ENCODE measurements around the gene AMN1.
A peak's percentile ranks its signal among the peaks of the same experiment; 100 is the strongest.
"Not testable (repeated sequence)": the region's sequence is repeated elsewhere in the genome, so short reads cannot be mapped to it uniquely, and the experiment has no call there.

AMN1 gene

GRCh38 chr12:31672521-31672920 is 56.3 kb downstream of the AMN1 start:
- DNase-seq = no peak

- DNase-seq = not testable (repeated sequence)
Observed at GRCh38 chr12:31669582-31669981, 59.2 kb downstream of the AMN1 start.

DNA sequence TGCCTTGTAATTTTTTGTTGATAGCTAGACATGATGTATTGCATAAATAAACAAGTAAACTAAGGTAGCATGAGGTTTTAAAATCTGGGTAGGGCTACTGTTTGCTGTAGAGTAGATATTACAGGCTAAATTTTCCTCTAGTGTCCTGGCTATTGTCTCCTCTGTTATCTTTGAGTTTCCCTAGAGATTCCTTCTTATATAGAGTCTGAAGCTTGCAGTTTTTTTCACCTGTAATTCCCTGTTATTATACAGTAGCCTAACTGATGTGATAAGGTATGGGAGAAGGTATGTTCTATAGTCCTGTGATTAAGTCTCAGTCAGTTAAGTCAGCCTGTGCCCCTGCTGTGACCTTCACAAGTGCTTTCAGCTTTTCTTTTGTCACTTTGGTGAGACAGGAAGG is 59.8 kb downstream of the AMN1 start:
- DNase-seq = no peak

DNA sequence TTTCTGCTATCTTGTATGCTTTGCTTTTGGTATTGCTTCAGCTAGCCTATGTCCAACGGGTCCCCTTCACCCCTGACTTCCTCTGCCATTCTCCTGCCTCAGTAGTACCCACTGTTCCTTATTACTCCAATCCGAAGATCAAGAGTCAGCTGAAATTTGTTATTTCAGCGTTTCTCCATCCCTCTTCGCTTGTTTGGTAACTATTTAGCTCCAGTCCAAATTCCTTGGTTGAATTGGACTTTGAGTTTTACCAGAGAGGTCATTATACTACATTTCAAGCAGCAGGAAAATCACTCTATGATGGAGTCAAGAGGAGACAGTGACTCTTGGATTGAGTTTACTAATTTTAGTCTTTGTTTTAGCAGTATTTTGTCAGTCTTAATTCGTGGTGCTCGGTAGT is 64.8 kb downstream of the AMN1 start:
- no peak for DNase-seq

DNA sequence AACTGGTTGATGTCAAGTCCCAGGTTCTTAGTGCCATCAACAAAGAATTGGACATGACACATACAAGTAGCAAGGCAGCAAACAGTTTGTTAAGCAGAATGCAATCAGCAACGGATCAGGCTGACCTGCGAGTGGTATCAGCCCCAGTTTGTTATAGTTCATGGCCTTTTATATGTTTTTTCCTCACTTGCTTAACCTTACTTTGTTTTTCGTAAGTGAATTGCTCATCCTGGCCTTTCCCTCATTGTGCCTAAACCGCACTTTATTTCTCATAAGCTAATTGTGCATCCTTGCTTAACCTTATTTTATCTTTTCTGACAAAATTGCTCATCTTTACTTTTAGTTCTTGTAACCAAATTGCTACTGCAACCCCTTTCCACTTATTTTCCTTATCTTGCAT is 65.2 kb downstream of the AMN1 start:
- peak; percentile 35 to 74 (median 44) for DNase-seq

- DNase-seq = no peak
Observed at GRCh38 chr12:31662176-31662849, 66.5 kb downstream of the AMN1 start.

- DNase-seq = peak; percentile 89 to 93 (median 91)
Observed at GRCh38 chr12:31659087-31659942, 69.5 kb downstream of the AMN1 start, which contains the start of gene ETFBKMT. Gene ETFBKMT (plus strand): TSS chr12:31659688. CDS start chr12:31661954, 2,266 bp downstream.

GRCh38 chr12:31658471-31659086 is 70.2 kb downstream of the AMN1 start:
- no peak for DNase-seq

GRCh38 chr12:31655792-31656191 is 73.0 kb downstream of the AMN1 start:
- no peak for DNase-seq

DNA sequence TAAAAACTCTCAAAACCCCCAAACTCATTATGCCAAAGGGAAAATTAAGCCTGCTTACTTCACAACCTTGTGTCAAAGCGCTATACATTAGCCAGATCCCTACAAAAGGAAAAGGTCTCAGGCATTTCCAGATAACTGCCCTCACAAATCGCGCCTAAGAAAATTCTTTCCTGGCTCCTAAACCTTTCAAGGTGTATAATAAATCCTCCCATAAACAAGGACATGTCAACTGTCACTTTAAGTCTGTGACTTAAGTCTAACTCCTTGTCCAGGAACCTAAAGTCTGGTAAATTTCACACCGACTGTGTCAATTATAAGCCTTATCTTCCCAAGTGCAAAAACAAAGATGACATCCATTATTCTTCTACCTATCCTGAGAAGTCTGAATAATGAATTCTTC is 73.6 kb downstream of the AMN1 start:
- DNase-seq = no peak

DNA sequence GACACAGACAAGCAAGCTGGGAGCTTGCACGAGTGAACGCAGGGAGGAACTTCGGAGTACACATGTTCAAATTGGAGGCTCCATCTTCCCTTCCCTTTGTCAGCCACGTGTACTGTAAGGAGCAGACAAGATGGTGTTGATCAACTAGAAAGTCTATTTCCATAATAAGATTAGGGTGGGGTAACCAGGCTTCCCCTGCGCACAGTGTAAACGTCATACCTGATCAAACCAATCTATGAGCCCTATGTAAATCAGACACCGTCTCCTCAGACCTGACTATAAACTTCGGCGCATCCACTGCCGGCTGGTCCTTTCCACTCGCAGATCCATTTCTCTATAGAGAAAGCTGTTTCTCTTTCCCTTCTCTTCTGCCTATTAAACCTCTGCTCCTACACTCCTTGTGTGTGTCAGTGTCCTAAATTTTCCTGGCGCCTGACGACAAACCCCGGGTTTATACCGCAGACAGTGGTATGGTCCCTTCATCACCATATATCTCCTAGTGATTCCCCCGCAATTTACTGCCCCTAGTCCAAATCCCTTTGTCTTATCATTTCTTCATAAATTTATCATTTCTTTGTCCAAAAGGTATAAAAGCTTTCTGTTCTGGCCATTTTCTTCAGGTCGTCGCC is 76.8 kb downstream of the AMN1 start:
- DNase-seq = no peak

- no peak for DNase-seq
Observed at GRCh38 chr12:31650918-31651317, 77.9 kb downstream of the AMN1 start.

GRCh38 chr12:31647086-31647491 is 81.7 kb downstream of the AMN1 start:
- peak; percentile 52 to 65 (median 65) for DNase-seq

GRCh38 chr12:31645924-31646323 is 82.9 kb downstream of the AMN1 start:
- DNase-seq = peak; percentile 18 to 35 (median 28)

- DNase-seq = no peak
Observed at GRCh38 chr12:31644536-31644935, 84.3 kb downstream of the AMN1 start.

- DNase-seq = no peak
Observed at GRCh38 chr12:31641509-31642090, 87.2 kb downstream of the AMN1 start.

GRCh38 chr12:31634620-31635019 is 94.2 kb downstream of the AMN1 start:
- DNase-seq = no peak

GRCh38 chr12:31633464-31633863 is 95.4 kb downstream of the AMN1 start:
- DNase-seq = no peak

GRCh38 chr12:31631809-31632208 is 97.0 kb downstream of the AMN1 start:
- peak; percentile 70 to 81 (median 81) for DNase-seq

DNA sequence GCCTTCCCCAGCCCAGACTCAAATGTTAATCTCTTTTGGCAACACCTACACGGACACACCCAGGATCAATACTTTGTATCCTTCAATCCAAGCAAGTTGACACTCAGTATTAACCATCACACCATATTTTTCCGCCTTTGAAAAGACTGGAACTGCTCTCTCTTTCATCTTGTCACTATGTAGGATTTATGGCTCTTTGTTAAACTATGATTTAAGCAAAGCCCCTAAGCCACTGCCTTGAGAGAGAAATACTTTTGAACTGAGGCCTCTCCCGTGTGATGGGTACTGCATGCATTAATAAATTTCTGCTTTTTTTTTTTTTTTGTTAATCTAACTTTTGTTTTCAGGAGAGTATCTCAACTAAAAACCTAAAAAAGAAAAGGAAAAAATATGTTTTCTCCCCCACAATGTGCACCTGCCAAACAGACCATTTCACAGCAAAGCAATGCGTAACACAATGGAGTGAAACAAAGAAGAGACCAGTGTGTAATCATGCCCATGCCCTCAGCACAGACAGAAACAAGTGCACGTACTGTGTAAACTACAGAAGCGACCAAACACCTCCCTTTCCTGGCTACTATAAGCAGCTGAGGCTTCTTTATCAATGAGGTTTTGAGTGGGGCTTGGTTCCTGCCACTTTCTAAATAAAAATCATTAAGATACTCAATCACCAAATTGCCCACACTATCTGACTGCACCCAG is 97.6 kb downstream of the AMN1 start:
- DNase-seq = no peak

DNA sequence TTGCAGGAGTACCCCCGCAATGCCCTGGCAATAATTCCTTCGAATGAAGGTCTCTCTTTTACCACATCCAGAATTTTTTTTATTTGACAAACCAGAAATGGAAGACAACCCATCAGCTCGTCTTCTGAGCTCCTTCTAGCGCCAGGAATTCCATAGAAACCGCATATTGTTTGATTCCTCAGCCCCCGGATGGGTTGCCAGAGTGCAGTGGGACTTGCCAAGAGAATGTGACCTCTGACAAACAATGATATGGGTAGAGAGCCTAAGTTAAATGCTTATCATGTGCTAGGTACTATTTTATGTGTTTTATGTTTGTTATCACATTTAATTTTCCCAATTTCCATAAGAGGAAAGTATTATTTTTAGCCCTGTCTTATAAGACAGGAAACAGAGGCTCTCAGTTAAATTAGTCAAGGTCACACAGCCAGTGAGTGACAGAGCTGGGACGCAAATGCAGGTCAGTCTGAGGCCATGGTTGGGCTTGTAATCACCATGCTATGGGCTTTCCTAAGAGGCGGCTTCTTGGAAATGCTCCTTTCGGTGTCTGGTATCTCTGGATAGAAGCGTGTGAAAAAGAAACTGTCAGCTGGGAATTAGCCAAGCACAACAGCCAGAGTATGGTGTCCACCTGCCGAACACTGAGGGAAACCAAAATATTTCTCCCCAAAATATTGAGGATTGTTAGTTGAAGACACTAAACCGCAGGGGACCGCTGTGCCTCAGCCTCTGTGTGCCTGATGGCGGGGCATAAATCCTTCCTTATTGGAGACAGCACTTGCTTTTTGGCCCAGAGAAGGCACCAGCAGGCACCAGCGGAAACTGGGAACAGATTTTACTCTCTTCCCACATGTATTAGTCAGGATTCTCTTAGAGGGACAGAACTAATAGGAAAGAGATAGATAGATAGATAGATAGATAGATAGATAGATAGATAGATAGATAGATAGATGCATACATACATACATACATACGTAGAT is 98.8 kb downstream of the AMN1 start:
- DNase-seq = peak in 1 of 3 donors; percentile 18
